ENCODE results near the gene DGKA.

GRCh38 chr12:55925870-55926737 is 4.9 kb upstream of the DGKA start:
- TF ChIP-seq CTCF (conservative IDR thresholded peaks at IDR 0.05; ENCODE audit: low read length) (no peak), EZH2phosphoT487 (IDR thresholded peaks at IDR 0.05; ENCODE audit: borderline replicate concordance) (no peak)

Measured in Loucy (cell line).